DND-41 (cell line): Measurements from ENCODE around the gene TYRP1.

ENCODE experiments used
- EZH2 ChIP-seq: IDR thresholded peaks from 3 replicates; pipeline ENCODE4 v1.6.1; 2012; ENCODE audit warnings: borderline replicate concordance, low read depth, mild to moderate bottlenecking, moderate library complexity, low read length, inconsistent platforms; ENCODE audit not compliant: severe bottlenecking
- TF ChIP-seq, protein P1 (sequence below): IDR thresholded peaks from 2 replicates; pipeline ENCODE4 v1.5.1; 2012; ENCODE audit warnings: borderline replicate concordance, low read length, moderate library complexity, mild to moderate bottlenecking; ENCODE audit not compliant: poor library complexity, severe bottlenecking; ENCODE audit errors: extremely low read depth

DNA sequence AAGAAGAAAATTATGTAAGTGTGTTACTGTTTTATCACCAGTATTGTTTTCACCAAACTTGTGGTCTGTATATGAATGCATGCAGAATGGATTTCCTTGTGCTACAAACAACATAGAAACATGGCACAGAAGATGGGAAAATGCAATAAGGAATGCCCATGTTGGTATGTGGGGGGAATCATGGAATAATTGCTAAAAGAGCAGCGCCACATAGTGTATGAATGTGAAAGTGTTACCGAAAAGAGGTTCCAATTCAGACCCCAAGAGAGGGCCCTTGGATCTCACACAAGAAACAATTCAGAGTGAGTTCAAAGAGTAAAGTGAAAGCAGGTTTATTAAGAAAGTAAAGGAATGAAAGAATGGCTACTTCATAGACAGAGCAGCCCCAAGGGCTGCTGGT, 26.4 kb upstream of the TYRP1 start:
- TF ChIP-seq, protein P1, sequence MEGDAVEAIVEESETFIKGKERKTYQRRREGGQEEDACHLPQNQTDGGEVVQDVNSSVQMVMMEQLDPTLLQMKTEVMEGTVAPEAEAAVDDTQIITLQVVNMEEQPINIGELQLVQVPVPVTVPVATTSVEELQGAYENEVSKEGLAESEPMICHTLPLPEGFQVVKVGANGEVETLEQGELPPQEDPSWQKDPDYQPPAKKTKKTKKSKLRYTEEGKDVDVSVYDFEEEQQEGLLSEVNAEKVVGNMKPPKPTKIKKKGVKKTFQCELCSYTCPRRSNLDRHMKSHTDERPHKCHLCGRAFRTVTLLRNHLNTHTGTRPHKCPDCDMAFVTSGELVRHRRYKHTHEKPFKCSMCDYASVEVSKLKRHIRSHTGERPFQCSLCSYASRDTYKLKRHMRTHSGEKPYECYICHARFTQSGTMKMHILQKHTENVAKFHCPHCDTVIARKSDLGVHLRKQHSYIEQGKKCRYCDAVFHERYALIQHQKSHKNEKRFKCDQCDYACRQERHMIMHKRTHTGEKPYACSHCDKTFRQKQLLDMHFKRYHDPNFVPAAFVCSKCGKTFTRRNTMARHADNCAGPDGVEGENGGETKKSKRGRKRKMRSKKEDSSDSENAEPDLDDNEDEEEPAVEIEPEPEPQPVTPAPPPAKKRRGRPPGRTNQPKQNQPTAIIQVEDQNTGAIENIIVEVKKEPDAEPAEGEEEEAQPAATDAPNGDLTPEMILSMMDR: peak; percentile 5
- TF ChIP-seq EZH2: no peak
